ENCODE data around the gene PTPRM.

The PTPRM gene

DNA sequence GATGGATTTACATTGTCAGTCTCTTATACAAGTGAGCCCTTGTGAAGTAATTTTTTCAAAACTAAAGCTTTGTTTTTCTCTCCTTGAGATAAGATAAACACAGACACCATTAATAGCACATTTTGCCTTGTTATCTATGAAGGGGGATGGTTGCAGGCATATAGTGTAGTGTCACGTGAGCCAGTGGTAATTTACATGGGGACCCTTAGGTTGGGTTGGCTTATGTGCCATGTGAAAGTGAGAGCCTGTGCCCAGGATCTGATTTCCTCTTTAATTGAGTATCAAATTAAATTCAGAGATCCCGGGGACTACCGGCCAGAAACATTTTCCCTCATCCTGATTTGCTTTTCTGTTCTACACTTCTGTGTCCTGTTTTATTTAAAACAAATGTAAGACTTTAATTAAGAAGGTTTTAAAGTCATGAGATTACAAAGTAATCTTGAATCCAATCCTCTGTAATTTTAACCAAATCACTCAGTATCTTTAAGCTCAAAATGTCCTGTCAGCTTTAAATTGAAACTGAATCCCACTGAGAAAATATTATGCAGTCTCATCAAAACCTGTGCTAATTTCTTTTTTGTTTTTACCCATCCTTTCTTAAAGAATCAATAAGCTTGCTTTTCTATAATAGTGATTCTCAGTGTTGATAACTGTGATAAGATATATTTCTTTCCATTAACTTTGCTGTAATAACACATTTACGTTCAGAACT lies 63.8 kb downstream of the PTPRM start:
- no peak for DNase-seq

DNA sequence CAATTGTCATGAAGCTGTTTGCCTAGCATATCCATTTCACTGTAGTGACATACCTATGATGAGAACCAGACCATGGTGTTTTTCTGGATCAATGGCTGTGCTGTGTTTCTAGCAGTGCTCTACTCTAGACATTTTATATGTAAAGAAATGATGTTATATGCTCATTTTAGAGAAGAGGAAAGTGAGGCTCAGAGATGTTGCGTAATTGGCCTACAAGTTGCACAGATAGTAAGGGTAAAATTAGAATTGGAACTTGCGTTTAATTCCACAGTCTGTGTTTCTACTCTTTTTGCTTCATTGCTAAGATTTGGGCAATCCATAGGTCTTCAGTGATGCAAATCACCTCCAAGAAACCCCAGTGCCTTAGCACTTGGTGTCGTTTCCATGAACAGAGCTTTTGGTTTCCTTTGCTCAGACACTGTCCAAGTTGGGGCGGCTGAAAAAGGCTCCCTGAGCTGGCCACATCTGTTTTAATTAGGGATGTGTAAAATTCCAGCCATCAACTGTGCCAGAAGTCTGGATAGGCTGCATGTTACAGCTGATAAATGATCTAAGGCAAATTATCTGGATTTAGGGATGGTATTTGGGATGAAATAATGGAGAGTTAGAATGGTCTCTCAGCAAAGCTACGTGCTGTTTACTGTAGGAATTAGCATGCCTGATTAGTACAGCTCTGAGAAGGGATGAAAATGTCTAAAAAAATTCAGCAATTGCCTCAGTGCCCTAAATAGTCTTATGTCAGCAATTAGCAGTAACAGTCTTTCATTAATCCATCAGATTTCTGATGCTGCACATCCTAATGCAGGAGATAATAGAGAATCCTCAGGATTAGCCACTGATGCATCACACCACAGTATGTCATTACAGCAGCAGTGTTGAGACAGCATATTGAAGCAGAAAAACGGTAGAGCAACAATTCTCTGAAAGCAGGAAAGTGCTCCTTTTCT lies 65.3 kb downstream of the PTPRM start:
- DNase-seq: no peak

DNA sequence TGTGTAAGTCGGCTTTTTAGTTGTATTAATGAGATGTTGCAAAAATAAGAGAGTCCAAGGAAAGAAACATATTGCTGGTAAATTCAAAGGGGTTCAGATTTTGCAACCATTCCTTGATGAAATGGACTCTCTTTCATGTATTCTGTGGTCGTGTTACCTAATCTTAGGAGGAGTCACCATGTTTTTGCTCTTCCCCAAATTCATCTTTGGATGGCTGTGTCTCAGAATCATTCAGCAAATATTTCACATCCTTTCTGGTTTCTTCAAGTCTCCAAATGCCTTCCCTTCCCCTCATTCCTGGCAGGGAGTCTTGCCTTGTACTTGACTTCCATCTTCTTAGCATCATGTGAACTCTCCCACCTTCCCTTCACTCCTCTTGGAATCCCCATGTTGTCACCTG lies 66.1 kb downstream of the PTPRM start:
- no peak for DNase-seq

DNA sequence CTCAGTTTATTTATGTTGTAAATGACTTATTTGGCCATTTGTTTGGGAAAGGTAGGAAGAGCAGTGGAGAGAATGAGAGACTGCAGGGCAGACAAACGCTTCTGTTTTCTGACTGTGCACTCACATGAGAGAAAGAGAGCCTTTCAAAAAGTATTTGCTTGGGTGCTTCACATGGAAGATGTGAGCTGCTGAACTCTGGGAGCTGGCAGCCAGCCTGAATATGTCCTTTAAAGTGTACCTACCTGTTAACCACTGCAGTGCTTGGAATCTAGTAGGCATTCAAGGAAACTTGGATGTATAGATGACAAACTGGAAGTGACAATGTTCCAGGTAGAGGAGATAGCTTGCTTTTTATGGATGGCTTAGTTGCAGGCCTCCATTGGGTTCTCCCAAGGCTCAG lies 68.8 kb downstream of the PTPRM start:
- no peak for DNase-seq

DNA sequence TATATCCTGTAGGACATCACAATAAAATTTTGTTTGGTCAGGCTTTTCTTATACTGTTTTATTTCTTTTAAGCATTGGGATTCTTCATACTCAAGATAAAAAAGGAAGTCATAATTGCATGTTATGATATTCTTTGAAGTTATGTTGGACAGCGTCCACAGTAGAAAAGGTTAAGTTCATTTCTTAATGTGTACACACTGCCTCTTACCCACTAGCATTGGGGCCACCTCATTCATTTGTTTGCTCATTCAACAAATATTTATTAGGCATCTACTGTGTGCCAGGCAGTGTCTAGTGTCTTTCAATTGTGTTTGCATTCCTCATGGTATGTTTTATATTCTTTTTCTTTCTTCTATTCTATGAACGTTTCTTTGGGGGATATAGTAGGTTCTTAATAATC lies 70.2 kb downstream of the PTPRM start:
- no peak for DNase-seq

DNA sequence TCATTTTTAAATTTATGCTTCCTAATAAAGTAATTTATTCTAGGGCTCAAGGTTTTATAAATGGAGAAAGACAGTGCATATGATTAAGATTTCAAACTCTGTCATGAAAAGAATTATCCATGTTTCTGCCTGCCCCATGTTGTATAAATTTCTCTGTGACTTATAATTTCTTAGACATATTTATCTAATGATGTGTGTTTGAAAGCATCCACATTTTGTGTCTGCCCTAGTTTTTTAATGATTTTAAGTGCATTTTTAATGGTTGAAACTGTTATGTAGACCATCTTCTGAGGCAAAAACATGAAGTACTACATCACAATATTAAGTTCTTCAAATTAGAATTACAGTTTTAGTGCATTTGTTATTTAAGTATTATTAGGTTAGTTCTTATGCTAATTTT lies 71.2 kb downstream of the PTPRM start:
- DNase-seq: no peak

DNA sequence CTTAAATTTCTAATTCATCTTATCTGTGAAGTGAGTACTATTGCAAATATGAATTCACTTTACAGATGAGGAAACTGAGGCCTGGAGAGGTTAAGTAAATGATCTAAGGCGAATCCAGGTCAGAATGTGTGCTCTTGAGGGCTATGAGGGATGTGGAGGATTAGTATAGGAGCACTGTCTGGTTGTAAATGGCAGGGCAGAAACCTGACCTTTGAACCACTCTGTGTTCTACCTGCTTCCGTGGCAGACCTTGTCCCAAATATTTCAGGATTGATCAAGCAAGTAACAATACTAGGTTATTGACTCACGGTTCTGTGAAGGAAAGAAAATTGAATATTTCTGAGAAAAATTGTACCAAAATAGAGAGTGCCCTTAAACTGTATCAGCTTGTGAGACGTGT lies 74.7 kb downstream of the PTPRM start:
- no peak for DNase-seq

DNA sequence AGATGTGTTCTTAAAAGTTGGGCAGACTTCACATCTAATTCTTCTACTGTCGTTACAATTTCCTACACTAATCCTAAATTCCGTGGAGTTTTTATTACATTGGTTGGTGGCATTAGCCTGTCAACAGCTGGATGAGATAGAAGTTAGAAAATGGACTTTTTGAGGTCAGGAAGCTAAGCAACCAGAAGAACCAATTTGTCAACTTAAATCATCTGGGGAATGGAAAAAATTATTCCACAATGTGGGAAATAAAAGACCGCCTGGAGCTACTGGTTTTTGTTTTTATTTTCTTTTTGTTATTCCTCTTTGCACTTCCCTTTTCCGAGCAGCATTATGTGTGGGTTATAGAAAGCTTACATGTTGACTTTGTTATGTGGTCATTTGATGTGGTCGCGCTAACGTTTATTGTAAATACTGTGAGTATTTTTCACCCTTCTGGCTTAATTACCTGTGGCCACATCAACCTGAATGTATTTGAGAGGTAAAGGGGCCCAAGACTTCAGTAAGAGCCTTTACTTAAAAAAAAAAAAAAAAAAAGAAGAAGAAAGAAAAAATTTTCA lies 75.3 kb downstream of the PTPRM start:
- DNase-seq: no peak

DNA sequence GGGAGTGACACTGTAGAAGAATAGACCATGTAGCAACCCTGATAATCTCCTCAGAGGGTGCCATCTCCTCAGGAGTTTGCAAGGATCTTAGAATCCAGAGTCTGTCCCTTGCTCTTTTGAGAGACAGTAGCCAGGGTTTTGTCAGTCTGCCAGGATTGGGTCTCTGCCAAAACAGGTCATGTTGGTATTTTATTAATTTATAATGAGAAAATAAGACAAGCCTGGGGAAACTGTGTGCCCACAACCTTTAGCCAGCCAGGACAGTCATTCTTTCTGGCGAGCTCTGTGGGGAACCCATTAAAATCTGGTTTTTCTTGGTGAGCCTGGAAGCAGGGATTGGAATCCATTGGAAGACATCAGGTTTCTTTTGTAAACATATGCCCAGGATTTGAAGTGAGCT lies 78.6 kb downstream of the PTPRM start:
- no peak for DNase-seq

DNA sequence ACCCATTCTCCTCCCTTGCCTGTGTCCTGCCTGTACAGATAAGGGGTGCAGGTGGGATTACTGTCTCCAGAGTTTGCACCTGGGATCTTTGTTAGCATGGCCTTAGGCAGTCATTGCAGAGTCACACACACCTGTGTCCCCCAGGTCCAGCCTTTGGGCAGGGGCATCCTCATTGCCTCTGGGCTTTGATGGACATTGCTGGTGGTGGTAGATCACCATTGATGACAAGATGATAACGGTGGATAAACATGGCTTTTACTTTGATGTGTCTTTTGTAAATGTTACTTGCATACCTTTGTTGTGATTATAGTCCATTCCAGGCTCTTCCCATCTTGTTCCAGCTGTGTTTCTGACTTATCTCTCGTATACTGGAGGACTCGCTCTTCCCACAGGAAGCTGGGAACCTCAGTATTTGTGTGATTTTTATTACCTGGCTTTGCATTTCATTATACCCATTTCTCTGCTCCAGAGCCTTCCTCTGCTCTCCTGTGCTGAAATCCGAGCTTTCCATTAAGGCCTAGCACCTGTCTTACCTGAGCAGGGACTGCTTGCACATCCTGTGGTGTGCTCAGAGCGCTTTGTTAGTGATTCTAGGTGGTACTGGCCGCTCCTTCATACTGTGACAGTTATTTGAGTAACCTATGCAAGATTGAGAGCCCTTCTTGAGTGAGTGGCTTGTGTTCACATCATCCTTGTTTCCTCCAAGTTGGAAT lies 79.2 kb downstream of the PTPRM start:
- DNase-seq: no peak

DNA sequence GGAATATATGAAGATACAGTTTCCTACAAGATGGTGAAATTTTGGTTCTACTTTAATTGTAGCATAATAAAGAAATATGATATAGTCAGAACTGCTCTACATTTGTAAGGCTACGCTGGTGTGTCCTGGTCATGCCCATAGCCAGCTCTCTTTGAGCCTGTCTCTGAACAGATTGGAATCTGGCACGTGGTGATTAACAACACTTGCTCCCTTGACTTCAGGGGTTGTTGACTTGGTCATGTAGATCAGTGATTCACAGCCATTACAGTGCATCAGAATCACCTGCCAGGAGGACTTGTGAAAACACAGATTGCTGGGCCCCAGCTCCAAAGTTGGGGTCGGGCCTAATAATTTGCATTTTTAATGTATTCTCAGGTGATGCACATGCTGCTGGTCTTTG lies 80.4 kb downstream of the PTPRM start:
- no peak for DNase-seq

DNA sequence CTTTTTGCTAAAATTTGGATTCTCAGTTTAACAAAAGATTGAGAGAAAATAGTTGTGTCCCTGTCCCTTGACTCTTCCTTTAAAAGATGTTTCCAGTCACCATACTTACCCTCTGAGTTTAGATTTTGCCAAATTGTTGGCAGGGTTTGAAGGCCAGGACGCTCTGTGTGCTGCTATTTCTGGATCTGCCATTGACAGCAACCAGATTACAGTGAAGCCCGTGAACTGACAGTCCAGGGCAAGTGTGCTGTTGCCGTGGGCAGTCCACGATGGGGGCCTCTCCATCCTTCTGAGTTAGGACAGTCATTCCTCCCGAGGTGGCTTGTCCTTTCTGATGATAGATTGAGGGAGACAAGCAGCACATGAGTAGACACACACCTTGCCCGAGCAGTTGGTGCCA lies 89.9 kb downstream of the PTPRM start:
- no peak for DNase-seq

DNA sequence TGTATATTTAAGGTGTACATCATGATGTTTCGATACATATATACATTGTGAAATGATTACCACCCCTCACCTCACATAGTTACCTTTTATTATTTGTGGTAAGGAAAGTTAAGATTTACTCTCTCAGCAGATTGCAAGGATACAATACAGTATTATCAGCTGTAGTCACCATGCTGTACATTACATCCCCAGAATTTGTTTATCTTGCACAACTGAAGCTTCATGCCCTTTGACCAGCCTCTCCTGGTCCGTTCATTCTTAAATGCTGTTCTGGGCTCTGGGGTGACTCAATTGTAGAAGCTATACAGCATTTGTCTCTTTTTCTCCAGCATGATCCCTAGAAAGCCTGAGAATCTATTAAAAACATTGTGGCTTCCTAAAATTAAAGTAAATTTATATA lies 90.8 kb downstream of the PTPRM start:
- no peak for DNase-seq

DNA sequence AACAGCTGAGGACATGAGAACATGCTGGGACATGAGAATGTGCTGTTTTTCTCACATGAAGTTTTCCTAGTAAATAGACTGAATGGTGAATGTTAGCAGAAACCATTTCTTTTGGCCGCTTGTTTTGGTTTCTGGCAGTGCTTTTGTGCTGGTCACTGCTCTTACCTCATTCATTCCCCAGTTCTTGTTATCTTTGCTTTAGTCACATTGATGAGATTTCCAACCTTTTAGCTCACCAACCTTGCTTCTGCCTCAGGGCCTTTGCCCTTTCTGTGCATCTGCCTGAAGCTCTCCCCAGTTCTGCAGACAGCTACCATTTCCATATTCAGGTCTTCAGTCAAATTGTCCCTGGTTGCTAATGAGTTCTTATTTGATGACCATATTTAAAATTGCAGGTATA lies 91.6 kb downstream of the PTPRM start:
- no peak for DNase-seq

DNA sequence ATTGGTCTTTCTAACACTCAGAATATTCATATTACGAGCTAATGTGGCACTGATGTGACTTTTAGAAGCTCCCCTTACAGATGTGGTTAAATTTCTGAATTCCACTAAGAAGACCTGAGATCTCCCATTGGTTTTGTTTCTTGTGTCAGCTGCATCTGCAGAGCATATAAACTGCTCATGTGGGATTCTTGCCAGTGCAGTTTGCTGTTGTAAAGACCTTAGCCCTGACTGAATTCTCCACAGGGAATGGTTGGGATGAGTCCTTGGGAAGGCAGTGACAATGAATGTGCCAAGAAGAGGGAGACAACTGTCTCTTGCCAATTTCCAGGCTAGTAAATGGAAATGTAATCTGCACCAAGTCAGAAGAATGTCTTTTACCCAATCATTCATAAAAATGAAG lies 94.1 kb downstream of the PTPRM start:
- no peak for DNase-seq

DNA sequence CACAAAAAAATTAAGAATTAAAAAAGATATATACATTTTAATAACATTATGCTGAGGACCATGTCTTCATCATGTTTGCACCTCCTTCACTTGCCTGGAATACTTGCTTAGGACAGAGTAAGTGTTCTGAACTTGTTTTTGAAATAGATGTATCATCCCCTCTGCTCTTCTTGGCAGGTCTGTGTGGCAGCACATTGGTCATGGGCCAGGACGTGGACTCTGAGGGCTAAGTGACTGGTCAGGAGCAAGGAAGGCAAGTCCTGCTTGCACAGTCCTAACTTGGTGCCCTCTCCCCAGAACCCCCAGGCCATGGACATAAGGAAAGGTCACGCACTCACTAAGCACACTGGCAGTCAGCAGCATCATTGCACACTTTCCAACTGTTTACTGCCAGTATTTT lies 95.8 kb downstream of the PTPRM start:
- DNase-seq: no peak

DNA sequence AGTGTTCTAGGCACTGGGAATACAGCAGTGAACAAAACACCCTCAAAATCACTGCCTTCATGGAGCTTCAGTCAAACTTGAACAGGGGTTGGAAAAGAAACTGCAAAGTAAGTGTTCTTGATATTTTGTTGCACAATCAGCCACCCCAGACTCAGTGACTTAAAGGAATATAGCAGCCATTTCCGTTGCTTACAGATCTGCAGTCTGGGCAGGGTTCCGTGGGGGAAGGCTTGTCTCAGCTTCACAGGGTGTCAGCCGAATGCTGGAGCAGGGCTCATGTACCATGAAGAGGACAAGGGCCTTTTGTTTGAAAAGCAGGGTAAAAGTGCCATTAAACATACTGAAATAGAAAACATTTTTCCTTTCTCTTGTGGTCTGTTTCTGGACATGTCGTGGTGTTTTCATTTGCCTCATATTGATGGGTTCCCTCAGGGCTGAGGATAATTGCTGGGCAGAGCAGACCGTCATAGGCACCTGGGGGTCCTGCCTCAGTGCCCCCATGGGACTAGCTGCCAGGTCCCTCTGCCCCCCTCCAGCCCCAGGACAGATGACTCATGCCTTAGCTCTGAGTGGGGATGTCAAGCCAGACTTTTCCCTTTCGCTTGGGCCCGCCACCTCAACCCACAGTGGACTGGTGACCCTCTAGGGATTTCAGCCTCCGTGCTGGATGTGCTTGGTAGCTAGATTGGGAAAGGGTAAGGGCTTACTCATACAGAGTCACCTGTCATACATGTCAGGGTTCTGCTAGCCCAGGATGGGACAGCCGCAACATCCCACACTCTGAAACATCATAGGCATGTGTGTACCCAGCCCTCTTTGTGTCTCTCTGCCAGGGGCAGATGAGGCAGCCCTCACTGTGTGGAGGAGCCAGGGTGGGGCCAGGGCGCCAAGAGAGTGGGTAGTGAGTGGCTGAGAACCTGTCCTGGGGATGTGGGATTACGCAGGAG lies 96.5 kb downstream of the PTPRM start:
- DNase-seq: no peak

DNA sequence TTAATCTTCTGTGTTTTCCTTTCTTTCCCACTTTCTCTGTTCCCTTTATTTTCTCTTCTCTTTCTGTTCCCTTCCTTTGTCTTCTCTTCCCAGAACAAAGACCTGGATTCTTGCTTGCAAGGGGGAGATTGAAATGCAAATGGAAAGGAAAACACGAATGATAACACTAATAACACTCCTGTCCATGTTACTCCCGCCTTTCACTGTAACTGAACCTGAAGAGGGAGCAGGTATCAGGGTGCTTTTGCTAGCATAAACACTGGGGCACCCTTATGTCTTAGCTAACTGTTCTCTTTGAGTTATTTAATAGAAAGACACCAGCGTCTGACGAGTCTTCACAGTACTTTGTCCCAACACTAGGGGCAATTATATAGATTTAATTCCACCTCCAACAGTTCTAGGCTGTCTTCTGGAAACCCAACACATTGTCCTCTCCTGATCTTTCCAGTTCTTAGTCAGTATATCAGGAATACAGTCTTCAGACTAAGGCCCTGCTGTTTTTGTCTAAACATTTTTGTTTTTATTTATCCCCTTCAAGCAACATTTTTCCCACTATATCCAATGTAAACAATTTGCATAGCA lies 99.2 kb downstream of the PTPRM start:
- DNase-seq: no peak

DNA sequence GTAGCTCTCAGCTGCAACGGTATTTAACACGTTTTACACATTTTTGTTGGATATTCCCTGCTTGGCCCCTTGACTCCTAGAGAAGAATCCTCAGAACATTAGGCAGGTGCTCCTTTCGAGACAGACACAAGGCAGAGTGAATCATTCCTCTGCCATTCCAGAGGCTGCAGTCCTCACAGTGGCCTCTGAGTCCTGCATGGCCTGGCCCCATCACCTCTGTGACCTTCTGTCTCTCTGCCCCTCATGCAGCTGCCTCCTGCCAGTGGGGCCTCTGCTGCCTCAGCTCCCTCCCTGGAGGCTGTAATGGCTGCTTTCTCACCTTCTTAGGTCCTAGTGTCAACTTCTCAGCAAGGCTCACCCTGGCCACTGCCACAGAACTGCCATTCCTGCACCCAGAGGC lies 101.3 kb downstream of the PTPRM start:
- DNase-seq: no peak

DNA sequence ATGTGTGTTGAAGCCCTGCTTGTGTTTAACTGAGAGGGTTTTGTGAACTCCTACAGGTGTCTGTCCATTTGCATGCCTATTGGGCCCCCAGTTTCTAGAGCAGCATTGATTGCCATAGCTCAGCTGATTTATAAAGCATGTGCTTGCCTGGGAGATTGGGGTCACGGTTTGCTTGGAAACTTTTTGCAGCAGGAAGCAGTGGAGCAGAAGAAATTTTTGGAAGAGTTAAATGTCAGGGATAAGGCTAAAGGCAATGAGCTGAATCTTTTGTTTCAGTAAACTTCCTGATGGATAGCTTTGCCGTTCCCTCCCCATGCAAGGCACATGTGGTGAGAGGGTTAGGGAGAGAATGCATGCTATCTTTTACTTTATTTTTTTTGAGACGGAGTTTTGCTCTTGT lies 102.2 kb downstream of the PTPRM start:
- no peak for DNase-seq

DNA sequence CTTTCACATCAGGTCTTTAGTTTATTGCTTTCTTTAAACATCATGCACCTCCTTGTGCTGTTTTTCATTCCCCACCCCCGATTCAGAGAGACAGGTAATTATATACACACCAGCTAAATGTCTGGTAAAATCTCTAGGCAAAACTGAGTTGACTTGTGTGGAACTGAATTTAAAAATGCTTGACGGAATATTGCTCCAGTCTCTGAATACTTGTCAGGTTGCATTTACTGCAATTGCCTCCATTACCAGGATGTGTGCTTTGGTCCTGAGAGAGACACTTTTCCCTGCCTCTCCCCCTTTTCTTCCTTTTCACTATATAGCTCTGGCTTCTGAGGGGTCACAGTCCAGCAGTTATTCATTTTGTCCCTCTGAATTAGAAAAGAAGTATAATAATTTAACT lies 104.0 kb downstream of the PTPRM start:
- no peak for DNase-seq

All from retina (tissue), 1 donor.